HG03571 (cell line): ENCODE results near the gene GAL.

Experiments used
- ATAC-seq: cut with Tn5 transposase; IDR thresholded peaks from one replicate; pipeline ENCODE4 v1.9.1; 2021; ENCODE audit not compliant: unreplicated experiment

Gene GAL

GRCh38 chr11:68680541-68681231 lies 3.7 kb upstream of the GAL start:
- no peak for ATAC-seq

- ATAC-seq: no peak
Measured at GRCh38 chr11:68682531-68682961, 1.8 kb upstream of the GAL start.

GRCh38 chr11:68683121-68683520 lies 1.2 kb upstream of the GAL start:
- no peak for ATAC-seq

GRCh38 chr11:68683536-68684384 lies 584 bp upstream of the GAL start:
- no peak for ATAC-seq

GRCh38 chr11:68685656-68686380 lies 1.5 kb downstream of the GAL start:
- no peak for ATAC-seq

- no peak for ATAC-seq
Measured at GRCh38 chr11:68686486-68686885, 2.1 kb downstream of the GAL start.

- no peak for ATAC-seq
Measured at GRCh38 chr11:68687311-68687710, 3.0 kb downstream of the GAL start.

GRCh38 chr11:68687986-68688385 lies 3.6 kb downstream of the GAL start:
- ATAC-seq: no peak

GRCh38 chr11:68688881-68689280 lies 4.5 kb downstream of the GAL start:
- ATAC-seq: no peak

- no peak for ATAC-seq
Measured at GRCh38 chr11:68689737-68690625, 5.6 kb downstream of the GAL start.

- ATAC-seq: no peak
Measured at GRCh38 chr11:68690671-68691401, 6.5 kb downstream of the GAL start.

GRCh38 chr11:68691402-68691784 lies 7.0 kb downstream of the GAL start:
- no peak for ATAC-seq

GRCh38 chr11:68692115-68692514 lies 7.8 kb downstream of the GAL start:
- no peak for ATAC-seq

- ATAC-seq: no peak
Measured at GRCh38 chr11:68692871-68693483, 8.6 kb downstream of the GAL start.

GRCh38 chr11:68693484-68693882 lies 9.1 kb downstream of the GAL start:
- no peak for ATAC-seq

GRCh38 chr11:68694431-68695297 lies 10.3 kb downstream of the GAL start:
- no peak for ATAC-seq

- no peak for ATAC-seq
Measured at GRCh38 chr11:68695531-68695930, 11.2 kb downstream of the GAL start.

- no peak for ATAC-seq
Measured at GRCh38 chr11:68698993-68699392, 14.6 kb downstream of the GAL start.

GRCh38 chr11:68704887-68705286 lies 20.5 kb downstream of the GAL start:
- no peak for ATAC-seq
